HK-2 (cell line): ENCODE results near the gene CHCHD6.

ENCODE experiments used
- DNase-seq: peaks from one replicate; pipeline ENCODE4 v3.0.0-alpha.2; 2018; ENCODE audit not compliant: unreplicated experiment

Gene CHCHD6

GRCh38 chr3:126977821-126978220 is 273.8 kb downstream of the CHCHD6 start:
- DNase-seq: no peak

GRCh38 chr3:126978291-126978690 is 274.3 kb downstream of the CHCHD6 start:
- no peak for DNase-seq

- DNase-seq: no peak
Observed at GRCh38 chr3:126979046-126979628, 275.1 kb downstream of the CHCHD6 start.

- DNase-seq: no peak
Observed at GRCh38 chr3:126980266-126980811, 276.3 kb downstream of the CHCHD6 start.

DNA sequence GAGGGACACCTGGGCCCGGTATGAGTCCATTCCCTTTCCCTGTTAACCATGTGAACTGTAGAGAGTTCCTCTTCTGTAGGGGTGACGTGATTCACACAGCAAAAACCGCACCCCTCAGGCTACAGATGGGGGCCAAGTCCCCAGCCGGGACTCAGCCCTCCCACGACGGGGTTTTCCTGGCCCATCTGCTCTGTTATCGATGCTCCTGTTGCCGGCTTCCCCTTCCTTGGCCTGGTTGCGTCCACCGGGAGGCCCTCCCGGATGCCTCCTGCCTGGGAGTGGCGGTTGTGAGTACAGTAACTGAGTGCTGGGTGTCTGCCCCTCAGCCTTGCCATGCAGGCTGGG is 278.1 kb downstream of the CHCHD6 start:
- no peak for DNase-seq

- peak; percentile 91 for DNase-seq
Observed at GRCh38 chr3:126982471-126983175, 278.6 kb downstream of the CHCHD6 start, which contains the start of gene PLXNA1. Gene PLXNA1, plus strand, starts transcription at chr3:126983115. Its CDS starts 5,479 bp downstream, at chr3:126988594.

- no peak for DNase-seq
Observed at GRCh38 chr3:126983276-126983652, 279.2 kb downstream of the CHCHD6 start.

- DNase-seq: peak; percentile 48
Observed at GRCh38 chr3:126983653-126984390, 279.8 kb downstream of the CHCHD6 start.

- no peak for DNase-seq
Observed at GRCh38 chr3:126984391-126985131, 280.5 kb downstream of the CHCHD6 start.

DNA sequence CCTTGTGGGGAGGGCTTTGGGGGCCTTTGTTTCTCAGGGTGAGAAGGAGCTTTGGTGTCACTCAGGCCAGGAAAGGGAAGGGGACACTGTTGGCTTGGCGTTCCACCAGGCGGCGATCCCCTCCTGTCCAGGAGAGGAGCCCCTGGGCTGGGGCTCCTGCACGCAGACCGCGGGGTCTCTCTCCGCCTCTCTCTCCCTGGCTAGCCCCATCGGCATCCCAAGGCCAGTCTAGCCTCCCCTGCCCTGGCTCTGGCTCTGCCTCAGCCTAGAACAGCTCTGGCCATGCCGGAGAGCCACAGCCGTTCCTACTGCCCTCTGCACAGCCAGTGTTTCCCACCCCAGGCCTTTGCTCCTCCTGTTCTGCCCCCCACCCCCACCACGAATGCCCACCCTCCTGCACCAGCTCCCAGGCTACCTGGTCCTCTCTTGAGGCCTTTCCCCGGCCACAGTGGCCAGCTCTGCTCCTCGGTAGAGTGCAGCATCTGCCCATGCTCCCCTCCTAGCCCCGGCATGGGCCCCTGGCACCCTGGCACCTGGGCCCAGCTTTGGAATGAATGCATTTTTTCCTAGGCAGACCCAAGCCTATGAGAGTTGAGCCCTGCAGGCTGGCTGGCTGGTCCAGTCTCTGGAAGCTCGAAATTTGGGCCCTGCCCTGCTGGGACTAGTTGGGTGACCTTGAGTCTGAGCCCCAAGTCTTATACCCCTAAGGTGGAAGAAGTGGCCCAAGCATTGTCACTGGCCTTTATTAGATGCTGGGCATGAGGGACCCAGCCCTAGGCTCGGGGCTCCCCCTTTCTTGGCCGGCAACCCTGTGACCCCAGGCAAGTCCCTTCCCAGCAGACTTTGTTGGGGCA is 281.3 kb downstream of the CHCHD6 start:
- DNase-seq: no peak

- no peak for DNase-seq
Observed at GRCh38 chr3:126986001-126986400, 282.0 kb downstream of the CHCHD6 start.

DNA sequence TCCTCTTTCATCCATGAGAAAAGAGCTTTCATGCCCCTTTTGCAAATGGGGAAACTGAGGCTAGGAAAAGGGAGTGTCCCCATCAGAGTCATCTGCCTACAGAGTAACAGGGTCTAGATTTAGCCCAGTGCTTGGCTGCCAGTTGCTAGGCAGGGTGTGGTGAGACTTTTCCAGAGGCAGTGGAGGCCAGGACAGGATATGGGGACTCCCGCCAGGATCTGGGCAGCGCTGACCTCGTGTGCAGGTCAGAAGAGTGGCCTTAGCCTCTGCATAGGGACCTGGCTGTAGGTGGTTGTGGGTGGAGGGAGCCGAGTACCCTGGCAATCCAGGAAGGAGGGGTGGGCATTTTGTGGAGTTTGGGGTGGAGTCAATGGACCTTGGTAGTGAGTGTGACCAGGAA is 283.1 kb downstream of the CHCHD6 start:
- DNase-seq: no peak

GRCh38 chr3:126987596-126987995 is 283.6 kb downstream of the CHCHD6 start:
- DNase-seq: no peak

- DNase-seq: no peak
Observed at GRCh38 chr3:126988451-126989021, 284.5 kb downstream of the CHCHD6 start.

DNA sequence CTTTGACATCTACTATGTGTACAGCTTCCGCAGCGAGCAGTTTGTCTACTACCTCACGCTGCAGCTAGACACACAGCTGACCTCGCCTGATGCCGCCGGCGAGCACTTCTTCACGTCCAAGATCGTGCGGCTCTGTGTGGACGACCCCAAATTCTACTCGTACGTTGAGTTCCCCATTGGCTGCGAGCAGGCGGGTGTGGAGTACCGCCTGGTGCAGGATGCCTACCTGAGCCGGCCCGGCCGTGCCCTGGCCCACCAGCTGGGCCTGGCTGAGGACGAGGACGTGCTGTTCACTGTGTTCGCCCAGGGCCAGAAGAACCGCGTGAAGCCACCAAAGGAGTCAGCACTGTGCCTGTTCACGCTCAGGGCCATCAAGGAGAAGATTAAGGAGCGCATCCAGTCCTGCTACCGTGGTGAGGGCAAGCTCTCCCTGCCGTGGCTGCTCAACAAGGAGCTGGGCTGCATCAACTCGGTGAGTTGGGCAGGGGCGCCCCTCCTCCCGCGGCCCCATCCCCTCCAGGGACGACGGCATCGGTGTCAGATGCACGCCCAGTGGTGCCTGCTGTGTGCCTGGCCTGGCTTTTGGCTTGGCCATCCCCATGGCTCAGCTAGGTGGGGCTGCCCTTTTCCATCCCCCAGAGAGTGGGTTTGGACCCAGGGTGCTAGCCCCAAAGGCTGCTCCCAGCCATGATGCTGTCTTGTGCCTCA is 285.4 kb downstream of the CHCHD6 start:
- no peak for DNase-seq

DNA sequence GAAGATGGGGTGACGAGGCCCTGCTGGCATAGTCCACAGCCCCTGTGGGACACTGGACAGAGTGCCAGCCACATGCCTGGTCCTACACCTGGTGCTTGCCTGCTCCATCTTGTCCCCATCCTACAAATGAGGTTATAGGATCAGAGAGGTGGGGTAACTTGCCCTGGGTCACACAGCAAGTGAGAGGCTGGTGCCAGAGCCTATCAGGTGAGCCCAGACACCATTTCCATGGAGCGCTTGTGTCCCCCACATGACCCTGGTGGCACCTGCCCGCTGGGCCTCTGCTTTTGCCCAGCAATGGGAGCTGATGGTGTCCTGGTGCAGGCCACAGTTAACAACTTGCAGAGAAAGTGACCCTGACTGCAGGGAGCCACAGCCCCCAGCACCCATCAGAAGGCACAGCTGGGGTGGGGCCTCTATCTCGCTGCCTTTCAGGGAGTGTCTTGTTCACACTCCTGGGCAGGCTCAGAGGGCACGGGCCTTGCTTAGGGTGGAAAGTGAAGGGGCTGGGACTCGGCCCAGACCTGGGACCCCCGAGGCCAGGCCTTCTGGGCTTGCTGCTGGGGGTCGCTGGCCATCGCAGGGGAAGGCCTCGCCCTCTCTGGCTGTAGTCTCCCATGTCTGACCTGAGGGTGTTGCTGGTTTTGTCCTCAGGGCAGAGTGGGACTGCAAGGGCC is 286.1 kb downstream of the CHCHD6 start:
- no peak for DNase-seq

DNA sequence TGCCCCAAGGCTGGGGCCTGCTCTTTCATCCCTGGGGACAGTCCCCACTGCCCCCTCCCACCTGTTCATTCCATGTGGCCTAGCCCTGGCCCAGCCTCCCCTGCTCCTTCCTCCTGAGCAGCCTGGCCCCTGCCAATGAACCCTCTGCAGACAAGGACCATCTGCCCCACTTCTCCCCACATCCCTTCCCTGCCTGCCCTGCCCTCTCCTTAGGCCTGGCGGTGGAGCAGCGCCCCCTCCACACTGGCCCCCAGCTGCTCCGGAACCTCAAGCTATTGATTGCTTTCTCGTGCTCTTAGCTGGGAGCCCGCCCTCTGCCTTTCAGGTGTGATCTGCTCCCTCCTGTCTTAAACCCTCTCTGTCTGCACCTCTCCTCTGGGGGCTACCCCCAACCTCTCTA is 286.9 kb downstream of the CHCHD6 start:
- no peak for DNase-seq

- no peak for DNase-seq
Observed at GRCh38 chr3:126991366-126992200, 287.5 kb downstream of the CHCHD6 start.

- no peak for DNase-seq
Observed at GRCh38 chr3:126992216-126992615, 288.2 kb downstream of the CHCHD6 start.
